ENCODE results near the gene CLCN2. TPM values are rescaled to one million over a fixed set of nuclear protein-coding genes. Genes with fewer than 3 reads are reported as not detected.
A peak's percentile ranks its signal among the peaks of the same experiment; 100 is the strongest.

The CLCN2 gene
- total RNA-seq, 4 donors from 2014 or later: 13.7 to 246 (median 73.1) TPM

DNA sequence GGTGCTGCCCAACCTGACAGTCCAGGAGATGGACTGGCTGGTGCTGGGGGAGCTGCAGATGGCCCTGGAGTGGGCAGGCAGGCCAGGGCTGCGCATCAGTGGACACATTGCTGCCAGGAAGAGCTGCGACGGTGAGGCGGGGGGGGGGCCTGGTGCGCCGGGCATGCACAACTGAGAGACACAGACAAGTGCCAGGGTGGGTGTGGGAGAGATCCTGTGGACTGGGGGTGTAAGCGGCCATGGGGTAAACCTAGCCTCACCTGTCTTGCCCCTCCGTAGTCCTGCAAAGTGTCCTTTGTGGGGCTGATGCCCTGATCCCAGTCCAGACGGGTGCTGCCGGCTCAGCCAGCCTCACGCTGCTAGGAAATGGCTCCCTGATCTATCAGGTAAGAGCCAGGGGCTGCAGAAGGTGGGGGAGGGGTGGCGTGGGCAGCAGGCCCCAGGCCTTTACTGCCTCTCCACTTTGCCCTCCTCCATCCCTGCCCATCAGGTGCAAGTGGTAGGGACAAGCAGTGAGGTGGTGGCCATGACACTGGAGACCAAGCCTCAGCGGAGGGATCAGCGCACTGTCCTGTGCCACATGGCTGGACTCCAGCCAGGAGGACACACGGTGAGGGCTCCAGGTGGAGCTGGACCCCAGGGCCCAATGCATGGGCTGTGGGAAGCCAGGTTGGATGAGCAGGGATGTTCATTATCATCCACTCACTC is 21.8 kb upstream of the CLCN2 start:
- Histone ChIP-seq H3K4me3 (no peak overlapping the region), H3K9me3 (no peaks in the 10 kb centered on the region), H3K27ac (no peak overlapping the region), H3K36me3 (no peaks in the 10 kb centered on the region), H3K4me1 (peaks cover 12 to 21% (median 14%) of the 10 kb centered on the region in 4 donors), H3K27me3 (peaks cover 40% of the 10 kb centered on the region)
- in situ Hi-C loops (cut with MboI; ENCODE audit: low pct_ligation_motif_present in 1 of 4, low pct_unique_long_range_greater_than_20kb in 1 of 4, low sequenced_read_pairs in 3 of 4) (loop anchor here in 1 of 4 donors (25.0 kb wide), 1 partner anchor 404 kb away; no protein-coding TSS in a partner anchor), intact Hi-C loops (cut with DNase I; ENCODE audit: low total_unique reads) (loop anchor here (10.0 kb wide), 1 partner anchor 392 kb away; no protein-coding TSS in a partner anchor)
- no peak for TF ChIP-seq CTCF (IDR thresholded peaks at IDR 0.05)
- no peak for TF ChIP-seq EP300 (IDR thresholded peaks at IDR 0.05; ENCODE audit: low read depth)
- TF ChIP-seq POLR2AphosphoS5 (IDR thresholded peaks at IDR 0.05): no peak
- TF ChIP-seq POLR2A (IDR thresholded peaks at IDR 0.05): no peak
- DNase-seq: no peak
- 89 to 100% methylated on average over 1 to 15 of the region's 15 CpGs for WGBS, 2 donors (ENCODE audit: low coverage in 1 of 2)

- intact Hi-C loops (cut with DNase I; ENCODE audit: low total_unique reads): loop anchor here (10.0 kb wide), 1 partner anchor 392 kb away; no protein-coding TSS in a partner anchor
- H3K27me3 ChIP-seq: peaks cover 47% of the 10 kb centered on the region
Observed at GRCh38 chr3:184382326-184383032, 21.1 kb upstream of the CLCN2 start.

DNA sequence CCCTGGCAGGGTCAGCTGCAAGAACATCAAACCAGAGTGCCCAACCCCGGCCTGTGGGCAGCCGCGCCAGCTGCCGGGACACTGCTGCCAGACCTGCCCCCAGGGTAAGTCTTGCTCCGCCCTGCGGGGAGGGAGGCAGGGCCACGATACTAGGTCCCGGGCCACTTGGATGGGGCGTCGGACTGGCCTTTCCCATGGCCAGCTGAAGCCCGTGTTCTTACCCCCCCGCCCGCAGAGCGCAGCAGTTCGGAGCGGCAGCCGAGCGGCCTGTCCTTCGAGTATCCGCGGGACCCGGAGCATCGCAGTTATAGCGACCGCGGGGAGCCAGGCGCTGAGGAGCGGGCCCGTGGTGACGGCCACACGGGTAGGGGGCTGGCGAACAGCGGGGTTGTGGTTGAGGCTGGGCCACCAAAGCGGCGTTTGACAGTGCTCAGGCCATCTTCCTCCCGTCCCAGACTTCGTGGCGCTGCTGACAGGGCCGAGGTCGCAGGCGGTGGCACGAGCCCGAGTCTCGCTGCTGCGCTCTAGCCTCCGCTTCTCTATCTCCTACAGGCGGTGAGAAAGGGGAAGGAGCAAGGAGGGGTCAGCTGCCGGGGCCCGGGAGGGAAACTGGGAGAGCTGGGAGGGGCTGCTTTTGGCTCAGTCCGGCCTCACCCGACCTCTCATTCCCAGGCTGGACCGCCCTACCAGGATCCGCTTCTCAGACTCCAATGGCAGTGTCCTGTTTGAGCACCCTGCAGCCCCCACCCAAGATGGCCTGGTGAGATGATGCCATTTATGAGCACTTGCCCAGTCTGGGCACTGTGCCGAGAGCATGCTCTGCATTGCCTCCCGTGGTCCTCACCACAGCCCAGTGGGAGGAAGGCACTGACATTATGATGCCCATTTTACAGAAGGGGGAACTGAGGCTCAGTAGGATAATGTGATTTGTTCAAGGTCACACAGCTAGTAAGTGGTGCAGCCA is 20.1 kb upstream of the CLCN2 start:
- Histone ChIP-seq H3K27me3 (peaks cover 53% of the 10 kb centered on the region), H3K4me3 (peak overlapping the region in 2 of 4 donors; percentile 7 to 44), H3K36me3 (no peaks in the 10 kb centered on the region), H3K27ac (peak overlapping the region in 1 of 4 donors; percentile 6), H3K9me3 (no peaks in the 10 kb centered on the region), H3K4me1 (peaks cover 12 to 29% (median 14%) of the 10 kb centered on the region in 4 donors)
- intact Hi-C loops (cut with DNase I; ENCODE audit: low total_unique reads): loop anchor here (10.0 kb wide), 1 partner anchor 393 kb away; no protein-coding TSS in a partner anchor
- TF ChIP-seq POLR2A (IDR thresholded peaks at IDR 0.05) (no peak), CTCF (IDR thresholded peaks at IDR 0.05) (no peak), EP300 (IDR thresholded peaks at IDR 0.05; ENCODE audit: low read depth) (no peak), POLR2AphosphoS5 (IDR thresholded peaks at IDR 0.05) (no peak)
- 13% methylated on average over 54 of the region's 55 CpGs; no CpG with 5 or more reads in 1 of the 2 donors for WGBS, 2 donors (ENCODE audit: low coverage in 1 of 2)
- in situ Hi-C loops (cut with MboI; ENCODE audit: low pct_ligation_motif_present in 1 of 4, low pct_unique_long_range_greater_than_20kb in 1 of 4, low sequenced_read_pairs in 3 of 4): loop anchor here in 1 of 4 donors (25.0 kb wide), 1 partner anchor 406 kb away; no protein-coding TSS in a partner anchor
- no peak for DNase-seq

More at GRCh38 chr3:184382326-184383032, 21.1 kb upstream of the CLCN2 start:
- Histone ChIP-seq H3K36me3 (no peaks in the 10 kb centered on the region), H3K9me3 (no peaks in the 10 kb centered on the region), H3K4me1 (peaks cover 12 to 28% (median 14%) of the 10 kb centered on the region in 4 donors), H3K27ac (no peak overlapping the region), H3K4me3 (no peak overlapping the region)
- TF ChIP-seq CTCF (IDR thresholded peaks at IDR 0.05) (no peak), POLR2AphosphoS5 (IDR thresholded peaks at IDR 0.05) (no peak), POLR2A (IDR thresholded peaks at IDR 0.05) (no peak), EP300 (IDR thresholded peaks at IDR 0.05; ENCODE audit: low read depth) (no peak)
- WGBS, 2 donors (ENCODE audit: low coverage in 1 of 2): 79% methylated on average over 15 of the region's 16 CpGs; no CpG with 5 or more reads in 1 of the 2 donors
- in situ Hi-C loops (cut with MboI; ENCODE audit: low pct_ligation_motif_present in 1 of 4, low pct_unique_long_range_greater_than_20kb in 1 of 4, low sequenced_read_pairs in 3 of 4): loop anchor here in 1 of 4 donors (25.0 kb wide), 1 partner anchor 405 kb away; no protein-coding TSS in a partner anchor
- DNase-seq: no peak
